ENCODE measurements around the gene NLRP1.
A peak's percentile ranks its signal among the peaks of the same experiment; 100 is the strongest.

The NLRP1 gene

GRCh38 chr17:5478992-5479391, 105.3 kb downstream of the NLRP1 start:
- DNase-seq: no peak

GRCh38 chr17:5473906-5474305, 110.4 kb downstream of the NLRP1 start:
- no peak for DNase-seq

DNA sequence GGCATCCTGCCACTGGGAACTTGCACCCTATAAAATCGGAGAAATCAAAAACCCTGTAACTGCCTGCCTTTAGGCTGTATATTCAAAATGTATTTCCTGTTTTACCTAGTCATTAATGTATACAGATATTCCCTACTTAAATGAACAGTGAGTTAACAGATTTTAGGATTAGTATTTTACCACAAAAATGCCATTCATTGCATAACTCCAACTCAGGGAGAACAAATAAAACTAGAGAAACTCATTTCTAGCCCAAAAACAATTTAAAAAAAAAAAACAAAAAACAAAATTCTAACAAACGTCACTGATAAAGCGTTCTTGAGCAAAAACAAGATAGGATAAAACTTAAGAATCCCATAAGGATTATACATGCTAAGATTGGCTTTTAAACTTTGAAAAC, 111.8 kb downstream of the NLRP1 start:
- DNase-seq: no peak

- peak in 4 of 51 donors; percentile 13 to 56 (median 33) for DNase-seq
Measured at GRCh38 chr17:5468075-5468473, 116.2 kb downstream of the NLRP1 start.

DNA sequence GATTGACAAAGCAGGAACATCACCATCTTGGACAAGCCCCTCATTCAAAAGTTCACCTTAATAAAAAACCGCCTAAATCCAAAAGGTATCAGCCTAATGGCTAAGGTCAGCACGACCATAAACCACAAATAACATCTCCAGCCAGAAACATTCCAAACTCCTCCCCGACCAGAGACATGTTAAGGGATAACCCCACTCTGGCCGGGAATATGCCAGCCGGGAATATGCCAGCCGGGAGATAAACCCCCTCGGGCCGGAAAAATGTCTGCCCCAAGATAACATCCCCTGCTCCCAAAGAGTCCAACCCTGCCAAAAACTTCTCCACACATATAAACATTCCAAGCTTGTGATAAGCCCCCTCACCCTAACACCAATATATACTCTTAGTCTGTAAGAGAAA, 116.9 kb downstream of the NLRP1 start:
- no peak for DNase-seq

DNA sequence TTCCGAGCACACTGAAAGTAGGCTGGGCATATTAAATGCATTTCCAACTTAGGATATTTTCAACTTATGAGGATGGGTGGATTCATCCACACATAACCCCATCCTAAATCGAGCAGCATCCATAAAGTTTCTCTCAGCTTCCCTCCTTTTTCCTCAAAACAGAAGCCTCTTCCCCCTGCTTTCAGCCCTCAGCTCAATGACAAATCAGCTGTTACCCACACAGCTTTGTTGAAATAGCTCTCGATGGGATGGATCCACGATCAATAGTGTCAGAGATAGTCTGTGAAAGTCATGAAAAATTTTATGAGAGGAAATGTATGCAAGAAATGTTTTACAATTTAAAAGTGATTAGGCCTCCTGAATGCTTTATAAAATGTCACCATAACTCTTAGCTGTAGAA, 118.0 kb downstream of the NLRP1 start:
- no peak for DNase-seq

- no peak for DNase-seq
Measured at GRCh38 chr17:5464717-5465507, 119.4 kb downstream of the NLRP1 start.

All from hypothalamus (tissue), 51 donors.